CD4-positive, alpha-beta T cell treated with Interferon gamma for 1 hour (primary cell): ENCODE data around the gene MPHOSPH10.
"Not testable (repeated sequence)": the region's sequence is repeated elsewhere in the genome, so short reads cannot be mapped to it uniquely, and the experiment has no call there.

Experiments
- DNase-seq: peaks from one replicate; pipeline ENCODE4 v3.0.0-alpha.2; 2020

Gene MPHOSPH10

DNA sequence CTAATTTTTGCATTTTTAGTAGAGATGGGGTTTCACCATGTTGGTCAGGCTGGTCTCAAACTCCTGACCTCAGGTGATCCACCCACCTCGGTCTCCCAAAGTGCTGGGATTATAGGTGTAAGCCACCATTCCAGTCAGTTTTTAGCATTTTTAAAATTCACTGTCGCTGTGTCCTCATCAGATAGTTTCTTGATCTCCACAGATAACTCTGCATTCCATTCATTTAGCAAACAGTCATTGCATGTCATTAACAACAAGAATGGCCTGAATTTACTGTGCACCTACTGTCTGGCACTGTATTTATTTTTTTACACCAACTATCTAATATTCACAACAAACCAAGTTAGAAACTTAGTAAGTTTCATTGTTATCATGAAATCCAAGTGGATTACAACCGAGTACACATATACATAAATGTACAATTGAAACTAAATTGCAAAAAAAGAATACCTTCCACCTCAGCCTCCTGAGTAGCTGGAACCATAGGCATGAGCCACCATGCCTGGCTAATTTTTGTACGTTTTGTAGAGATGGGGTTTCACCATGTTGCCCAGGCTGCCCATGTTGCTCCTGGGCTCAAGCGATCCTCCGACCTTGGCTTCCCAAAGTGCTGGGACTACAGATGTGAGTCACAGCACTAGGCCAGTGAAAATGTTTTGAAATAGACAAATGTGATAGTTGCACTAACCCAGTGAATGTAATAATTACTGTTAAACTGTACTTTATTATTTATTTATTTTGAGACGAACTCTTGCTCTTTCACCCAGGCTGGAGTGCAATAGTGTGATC is 4.7 kb upstream of the MPHOSPH10 start:
- no peak for DNase-seq

DNA sequence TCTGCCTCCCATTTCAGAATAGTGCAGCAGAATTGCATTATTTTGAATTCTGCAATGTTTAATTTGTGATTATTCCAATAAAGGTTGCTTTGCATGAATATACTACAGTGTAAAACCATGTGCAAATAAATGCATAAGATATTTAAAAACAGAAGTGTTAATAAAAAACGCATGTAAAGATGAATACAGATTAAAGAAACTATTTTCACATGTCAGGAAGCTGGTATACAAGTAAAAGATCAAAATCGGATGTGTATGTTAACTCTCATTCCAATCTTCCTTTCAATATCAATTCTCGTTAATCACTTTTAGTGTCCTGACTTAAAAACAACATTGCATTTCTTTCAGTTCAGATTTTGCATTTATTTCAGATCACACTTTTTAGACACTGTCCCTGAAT is 3.5 kb upstream of the MPHOSPH10 start:
- DNase-seq, result no peak

DNA sequence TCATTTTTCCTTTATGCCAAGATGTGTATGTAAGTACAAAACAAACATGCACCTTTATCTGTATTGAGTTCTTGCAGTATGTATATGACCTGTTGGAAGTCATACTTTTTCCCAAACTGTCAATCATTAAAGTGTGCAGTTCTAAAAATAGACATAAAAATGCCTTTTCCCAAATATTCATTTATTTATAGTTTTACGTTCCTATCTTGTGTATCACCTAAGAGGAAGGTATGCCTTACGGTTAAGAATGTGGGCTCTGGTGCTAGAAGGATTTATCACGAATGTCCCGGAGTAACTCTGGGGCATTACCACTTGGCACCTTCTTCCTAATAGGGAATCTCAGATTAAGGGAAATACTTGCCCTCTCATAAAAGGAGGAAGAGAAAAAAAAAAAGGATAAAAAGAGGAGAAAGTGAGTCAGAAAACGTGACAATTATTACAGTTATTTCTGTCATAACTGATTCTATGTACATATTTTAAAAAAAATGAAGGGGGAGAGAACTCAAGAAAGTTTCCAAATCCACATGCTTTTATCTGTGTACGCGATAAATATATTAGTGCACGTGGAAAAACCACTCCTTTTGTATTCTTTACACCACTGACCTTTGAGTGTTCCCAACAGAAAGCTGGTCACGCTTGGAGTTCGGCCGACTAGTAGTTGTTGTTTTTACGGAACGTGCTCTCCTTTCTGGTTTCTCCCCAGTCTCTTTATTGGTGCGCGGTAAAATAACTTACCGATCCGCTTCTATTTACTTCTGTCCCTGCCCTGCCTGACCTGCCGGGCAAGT is 1.1 kb upstream of the MPHOSPH10 start:
- DNase-seq, result no peak

DNA sequence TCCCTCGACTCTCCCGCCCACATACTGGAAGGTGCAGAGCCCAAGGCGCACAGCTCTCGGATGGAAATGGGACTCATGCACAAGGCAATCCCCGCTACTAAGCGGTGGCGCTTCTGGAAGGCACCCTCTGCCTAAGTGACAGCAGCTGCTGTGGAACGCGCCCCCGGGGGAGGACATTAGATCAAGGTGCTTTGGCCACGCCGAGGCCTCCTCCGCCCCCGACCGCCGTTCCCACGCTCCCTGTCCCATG is 607 bp upstream of the MPHOSPH10 start:
- DNase-seq, result no peak

DNA sequence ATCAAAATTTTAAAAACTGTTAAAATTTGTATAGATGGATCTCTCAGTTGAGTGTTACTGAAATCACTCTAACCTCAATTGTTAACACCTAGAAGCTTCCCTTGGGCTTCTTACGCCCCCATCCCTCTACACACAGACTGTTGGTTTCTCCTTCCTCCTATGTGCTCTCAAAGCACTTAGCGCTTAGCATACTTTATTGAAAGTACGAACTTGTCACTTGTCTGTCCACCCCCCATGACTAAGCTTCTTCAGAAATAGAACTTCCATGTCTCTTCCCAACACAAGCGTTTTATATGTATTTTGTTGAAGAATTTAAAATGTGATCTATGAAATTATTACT is 441 bp downstream of the MPHOSPH10 start:
- no peak for DNase-seq

DNA sequence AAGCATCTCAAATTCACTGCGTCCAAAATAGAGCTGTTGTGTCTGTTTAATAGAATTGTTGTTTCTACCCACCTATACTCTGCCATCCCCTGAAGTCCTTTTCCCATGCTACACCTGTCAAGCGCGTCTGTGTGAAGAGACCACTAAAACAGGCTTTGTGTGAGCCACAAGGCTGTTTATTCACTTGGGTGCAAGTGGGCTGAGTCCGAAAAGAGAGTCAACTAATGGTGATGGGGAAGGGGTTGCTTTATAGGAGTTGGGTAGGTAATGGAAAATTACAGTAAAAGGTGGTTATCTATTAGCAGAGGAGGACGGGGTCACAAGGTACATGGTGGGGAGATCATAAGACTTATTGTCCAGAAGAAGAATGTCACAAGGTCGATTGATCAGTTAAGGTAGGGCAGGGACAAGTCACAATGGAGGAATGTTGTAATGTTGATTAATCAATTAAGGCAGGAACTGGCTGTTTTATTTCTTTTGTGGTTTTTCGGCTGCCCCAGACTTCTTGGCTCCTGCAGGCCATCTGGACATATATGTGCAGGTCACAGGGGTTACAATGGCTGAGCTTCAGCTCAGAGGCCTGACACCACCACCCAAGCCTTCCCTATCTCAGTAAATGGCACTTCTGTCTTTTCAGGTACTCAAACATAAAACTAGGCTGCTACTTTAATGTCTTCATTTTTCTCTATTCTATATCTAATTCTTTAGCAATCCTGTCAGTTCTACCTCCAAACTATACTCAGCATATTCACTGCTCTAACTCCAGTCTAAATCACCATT is 1.1 kb downstream of the MPHOSPH10 start:
- DNase-seq, result not testable (repeated sequence)

DNA sequence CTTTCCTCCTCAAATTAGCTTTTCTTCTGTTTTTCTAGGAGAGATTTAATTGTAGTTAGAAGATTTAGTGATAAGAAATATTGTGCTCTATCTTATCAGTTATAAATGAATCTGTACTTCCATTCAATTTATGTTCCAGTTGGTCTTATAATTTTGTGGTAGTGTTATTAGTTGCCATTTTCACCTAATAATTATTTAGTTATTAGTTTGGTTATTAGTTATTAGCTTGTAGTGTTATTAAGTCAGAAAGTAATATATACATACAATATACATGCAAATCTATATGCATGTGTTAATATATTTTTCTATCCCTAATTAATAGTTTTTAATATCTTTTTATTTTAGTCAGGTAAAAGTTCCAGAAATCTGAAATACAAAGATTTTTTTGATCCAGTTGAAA is 3.2 kb downstream of the MPHOSPH10 start:
- no peak for DNase-seq

DNA sequence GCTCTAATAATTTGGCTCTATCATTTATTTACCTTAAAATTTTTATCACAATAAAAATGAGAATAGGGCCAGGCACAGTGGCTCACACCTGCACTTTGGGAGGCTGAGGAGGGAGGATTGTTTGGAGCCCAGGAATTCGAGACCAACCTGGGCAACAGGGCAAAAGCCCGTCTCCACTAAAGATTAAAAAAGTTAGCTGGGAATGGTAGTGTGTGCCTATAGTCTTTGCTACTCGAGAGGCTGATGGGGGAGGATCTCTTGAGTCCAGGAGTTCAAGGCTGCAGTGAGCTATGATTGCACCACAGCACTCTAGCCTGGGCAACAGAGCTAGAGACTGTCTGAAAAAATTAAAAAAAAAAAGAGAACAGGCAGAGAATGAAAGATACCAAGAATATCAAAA is 5.7 kb downstream of the MPHOSPH10 start:
- no peak for DNase-seq

DNA sequence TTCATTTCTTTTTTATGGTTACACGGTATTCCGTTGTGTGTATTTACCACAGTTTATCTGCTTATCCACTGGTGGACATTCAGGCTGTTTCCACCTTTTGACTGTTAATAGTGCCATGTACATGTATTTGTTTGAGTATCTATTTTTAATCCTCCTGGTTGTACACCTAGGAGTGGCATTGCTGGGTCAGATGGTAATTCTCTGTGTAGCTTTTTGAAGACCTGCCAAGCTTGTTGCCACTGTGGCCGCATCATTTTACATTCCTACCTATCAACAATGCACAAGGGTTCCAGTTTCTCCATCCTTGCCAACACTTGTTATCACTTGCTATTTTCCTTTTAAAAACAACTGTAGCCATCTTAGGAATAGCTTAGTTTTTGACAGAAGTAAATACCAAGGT is 13.3 kb downstream of the MPHOSPH10 start:
- DNase-seq, result no peak

DNA sequence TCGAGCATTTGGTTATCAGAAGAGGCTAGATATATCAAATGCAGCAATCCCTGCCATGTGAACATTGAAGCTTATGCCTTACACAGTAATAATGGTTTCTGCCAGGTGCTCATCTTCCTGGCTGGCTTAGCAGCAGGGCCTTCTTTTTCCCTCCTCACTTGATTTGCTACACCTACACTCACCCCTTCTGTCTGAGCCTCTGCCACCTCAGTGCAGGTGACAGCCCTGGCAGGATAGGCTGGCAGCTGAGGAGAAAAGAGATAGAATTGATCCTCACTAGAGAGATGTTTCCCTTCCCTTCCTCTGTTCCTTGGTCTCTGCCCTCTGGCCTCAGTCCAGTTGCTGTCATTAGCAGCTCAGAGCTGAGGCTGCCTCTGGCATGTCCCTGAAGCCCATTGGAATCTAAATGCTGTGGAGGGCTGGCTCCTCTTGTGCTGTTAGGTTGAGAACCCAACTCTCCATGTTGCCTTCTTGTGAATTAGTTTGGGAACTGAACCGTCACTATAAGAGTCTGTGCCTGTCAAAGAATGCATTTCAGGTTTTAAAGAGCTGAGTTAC is 18.2 kb downstream of the MPHOSPH10 start:
- no peak for DNase-seq

DNA sequence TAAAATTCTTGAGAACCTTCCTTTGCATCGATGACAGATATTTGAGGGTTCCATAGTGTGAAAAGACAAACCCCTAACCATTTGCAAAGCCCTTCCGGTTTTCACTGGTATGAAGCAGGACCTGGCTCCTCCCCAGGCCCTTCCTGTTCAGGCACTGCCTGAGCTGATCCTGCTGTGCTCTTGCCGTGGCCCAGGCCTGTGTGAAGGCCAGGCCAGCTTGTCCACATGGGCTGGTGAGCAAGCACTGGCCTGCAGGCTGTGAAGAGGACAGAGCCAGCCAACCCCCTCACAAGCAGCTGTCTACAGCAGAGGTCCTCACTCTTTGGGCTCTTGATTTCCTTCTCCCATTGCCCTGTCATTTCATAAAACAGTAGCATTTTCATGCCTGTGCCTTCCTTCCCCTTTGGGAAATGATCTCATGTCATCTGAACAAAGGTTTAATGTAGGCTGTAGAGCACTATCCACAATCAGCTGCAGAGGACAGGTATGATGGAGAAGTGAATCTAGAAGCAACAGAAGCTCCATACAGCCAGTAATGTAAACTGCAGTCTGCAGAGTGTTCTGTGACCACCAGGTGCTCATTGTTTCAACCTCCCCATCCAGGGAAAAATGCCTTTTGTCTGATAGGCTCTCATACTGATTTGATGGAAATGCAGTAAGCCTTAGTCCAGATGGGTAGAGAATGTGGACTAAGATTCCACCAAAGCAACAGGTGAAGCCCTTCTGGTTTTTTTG is 19.8 kb downstream of the MPHOSPH10 start:
- no peak for DNase-seq

DNA sequence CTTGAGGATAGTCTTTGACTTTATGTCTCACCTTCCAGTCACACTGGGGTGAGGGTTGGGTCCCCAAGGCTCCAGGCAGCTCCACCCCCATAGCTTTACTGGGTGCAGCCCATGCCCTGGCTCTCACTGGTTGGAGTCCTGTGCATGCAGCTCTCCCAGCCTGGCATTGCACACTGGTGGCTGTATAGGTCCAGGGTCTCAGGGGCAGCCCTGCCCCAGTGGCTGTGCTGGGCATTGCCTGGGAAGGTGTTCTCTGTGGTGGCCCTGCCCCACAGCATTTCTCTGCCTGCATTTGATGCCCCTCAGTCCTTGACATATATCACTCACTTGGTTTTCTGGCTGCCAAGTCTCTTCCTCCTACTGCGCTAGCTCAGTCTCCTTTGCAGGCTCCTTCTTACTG is 21.2 kb downstream of the MPHOSPH10 start:
- DNase-seq, result no peak

DNA sequence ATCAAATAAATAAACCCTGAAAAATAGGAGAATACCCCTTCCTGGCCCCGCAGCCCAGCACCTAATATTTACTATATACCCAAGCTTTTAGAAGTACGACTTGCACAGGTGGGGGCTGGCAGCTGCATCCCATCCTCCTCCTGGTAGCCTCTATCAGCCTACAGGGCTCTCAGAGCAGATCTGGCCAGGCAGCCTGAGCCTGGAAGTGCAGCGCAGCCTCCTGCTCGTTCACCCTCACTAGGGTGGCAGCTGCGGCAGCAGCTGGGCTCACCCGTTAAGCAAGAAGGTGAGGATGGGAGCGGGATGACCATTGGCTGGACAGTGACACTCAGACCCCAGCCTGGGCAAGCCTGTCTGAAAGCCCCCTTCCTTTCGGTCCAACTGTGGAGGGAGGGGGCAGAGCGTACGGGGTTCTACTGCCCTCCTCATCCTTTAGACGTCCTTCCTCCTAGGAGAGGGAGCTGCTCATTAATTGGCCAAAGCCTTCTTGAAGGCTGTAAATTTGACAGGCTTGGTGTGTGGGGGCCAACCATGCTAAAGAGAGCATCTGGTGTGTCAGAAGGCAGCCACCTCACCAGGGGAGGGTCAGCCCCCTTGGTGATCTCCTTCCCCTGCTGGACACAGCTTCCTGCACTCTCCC is 23.3 kb downstream of the MPHOSPH10 start:
- no peak for DNase-seq

DNA sequence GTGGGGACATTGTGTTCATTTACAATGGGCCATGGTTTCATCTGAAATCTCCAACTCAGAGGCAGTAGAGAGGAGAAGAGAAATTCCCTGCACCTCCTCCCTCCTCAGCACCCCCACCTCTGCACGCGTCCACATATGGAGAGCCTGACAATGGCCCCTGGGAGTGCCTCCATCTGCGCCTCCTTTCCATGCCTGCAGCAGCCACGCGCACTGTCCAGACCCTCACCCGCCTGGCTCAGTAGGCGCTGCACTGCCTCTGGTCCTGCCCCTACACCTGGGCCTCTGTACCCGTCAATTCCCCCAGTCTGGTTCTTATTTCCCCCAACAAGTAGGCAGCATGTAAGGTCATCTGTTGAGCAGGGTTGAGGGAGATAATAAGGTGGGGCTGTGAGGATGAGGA is 23.8 kb downstream of the MPHOSPH10 start:
- DNase-seq, result no peak

DNA sequence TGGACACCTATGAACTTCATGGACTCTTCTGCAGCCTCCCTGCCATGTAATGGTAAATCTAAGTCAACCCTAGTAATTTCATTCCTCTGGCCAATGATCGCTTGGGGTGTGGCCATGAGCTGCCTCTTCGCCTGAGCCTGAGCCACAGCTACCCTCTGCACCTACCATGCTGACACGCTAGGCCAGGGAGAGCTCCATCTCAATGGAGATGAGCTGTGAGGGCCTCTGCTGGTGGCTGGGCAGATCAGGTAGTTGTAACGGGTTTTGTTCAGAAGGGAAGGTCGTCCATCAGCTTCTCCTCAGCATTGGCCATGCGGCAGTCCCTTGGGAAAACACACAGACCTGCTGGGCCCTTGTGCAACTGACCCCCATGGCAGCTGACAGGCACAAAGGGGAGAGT is 24.4 kb downstream of the MPHOSPH10 start:
- no peak for DNase-seq

DNA sequence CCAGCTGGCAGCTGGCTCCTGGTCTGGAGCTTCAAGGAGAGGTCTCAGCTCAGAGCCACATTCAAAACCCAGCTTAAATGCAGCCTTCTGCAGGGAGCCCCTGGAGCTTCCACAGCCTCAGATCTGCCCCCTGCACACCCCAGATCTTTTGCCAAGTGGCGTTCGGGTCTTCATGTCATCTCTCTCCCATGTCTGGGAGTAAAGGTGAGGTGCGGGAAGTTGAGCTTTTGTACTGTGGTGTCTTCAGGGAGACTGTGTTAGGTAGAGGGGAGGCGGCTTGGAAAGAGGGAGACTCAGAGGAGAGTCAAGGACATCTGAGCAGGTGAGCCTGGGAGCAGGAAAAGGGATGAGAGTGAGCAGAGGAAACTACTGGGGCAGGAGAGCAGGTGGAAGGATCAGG is 25.4 kb downstream of the MPHOSPH10 start:
- DNase-seq, result no peak

DNA sequence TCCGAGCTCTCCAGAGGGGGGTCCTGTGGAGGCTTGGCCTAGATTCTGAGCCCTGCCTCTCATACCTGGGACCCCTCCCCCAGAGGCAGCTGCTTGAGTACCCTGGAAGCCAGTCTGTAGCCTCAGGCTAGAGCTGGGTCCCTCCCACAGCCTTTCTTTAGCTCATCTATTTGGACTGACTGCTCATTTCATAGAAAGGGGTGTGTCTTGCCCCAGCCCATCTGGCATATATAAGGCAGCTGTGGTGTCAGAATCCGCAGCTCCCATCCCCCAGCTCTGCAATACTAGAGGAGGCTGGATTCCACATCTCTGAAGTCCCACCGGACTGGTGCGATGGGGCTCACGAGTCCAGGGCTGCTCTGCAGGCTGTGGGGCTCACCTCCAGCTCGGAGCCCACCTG is 26.1 kb downstream of the MPHOSPH10 start:
- no peak for DNase-seq

DNA sequence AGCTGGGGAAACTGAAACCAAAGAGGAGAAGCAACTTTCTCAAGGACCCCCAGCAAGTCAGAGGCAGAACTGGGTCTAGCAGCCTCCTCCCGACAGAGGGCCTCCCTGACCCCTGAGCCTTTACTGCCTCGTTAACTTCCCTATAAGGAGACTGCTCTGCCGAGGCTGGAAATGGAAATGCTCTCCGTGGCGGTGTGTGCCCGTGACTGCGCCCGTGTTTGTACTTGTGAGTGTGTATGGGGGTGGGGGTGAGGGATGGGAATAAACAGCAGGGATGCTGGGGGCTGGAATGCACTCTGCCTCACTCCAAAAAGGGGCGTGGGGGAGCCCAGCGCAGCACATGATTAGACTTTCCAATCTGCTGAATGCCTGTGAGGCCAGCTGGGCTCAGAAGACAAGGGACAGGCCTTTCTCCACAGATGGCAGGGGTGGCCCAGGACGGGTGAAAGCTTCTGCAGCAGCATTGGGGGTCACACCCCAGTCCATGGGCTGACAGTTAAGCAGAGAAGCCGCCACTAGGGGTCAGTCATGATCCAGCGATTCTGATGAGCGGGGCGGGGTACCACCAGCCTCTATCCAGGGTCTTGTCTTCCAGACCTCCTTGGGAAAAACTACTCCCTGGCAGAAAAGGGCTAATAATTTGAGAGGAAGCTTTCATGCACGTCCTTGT is 26.8 kb downstream of the MPHOSPH10 start:
- DNase-seq, result peak; percentile 42

DNA sequence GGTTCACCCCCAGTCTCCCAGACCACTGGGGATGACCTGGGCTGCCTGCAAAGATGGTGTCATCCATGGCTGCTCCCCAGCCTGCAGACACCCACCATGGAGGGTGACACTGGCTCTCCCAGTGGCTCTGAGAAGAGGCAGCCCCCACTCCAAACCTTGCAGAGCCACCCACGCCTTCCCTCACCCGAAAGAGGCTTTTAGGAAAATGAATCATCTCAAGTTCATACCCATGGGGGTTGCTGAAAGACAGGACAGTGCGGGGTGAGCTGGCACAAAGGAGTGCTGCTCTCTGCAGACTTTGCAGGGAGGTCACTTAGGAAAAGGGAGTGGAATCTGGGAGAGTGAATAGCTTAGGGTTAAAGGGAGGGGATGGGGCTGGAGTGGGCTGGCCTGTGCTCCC is 36.4 kb downstream of the MPHOSPH10 start:
- DNase-seq, result no peak

DNA sequence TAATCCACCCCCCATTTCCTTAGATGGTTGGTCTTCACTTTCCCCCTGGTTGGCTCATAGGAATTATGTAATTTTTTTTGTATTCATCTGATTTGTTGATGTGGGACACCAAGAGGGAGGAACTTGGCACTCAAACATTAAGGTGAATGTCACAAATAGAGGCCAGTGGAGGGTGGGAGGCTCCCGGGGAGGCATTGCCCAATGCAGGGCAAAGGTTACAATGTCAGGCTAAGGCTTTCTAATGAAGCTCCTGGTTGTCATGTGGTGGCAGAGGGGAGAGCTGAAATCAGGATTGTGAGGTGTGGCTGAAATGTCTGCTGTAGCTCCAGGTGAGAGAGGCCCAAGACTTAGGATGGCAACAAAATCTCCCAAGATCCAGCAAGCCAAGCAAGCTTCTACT is 42.7 kb downstream of the MPHOSPH10 start:
- DNase-seq, result no peak

DNA sequence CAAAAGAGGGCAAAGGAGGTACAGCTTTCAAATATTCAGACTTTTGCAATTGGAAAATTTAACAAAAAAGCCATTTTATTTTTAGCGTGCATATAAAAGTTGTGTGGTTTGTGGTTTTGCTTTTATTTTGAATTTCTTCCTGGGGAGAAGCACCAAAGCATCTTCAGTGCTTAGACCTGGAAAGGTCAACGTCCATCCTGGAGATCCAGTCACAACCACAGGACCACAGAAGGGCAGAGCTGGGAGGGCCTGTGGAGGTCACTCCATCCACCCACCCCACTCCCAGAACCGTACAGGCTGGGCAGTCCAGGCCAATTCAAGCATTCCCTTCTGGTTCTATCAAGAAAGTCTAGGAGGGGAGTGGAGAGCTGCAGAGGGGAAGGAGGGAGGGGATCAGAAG is 43.8 kb downstream of the MPHOSPH10 start:
- DNase-seq, result no peak

DNA sequence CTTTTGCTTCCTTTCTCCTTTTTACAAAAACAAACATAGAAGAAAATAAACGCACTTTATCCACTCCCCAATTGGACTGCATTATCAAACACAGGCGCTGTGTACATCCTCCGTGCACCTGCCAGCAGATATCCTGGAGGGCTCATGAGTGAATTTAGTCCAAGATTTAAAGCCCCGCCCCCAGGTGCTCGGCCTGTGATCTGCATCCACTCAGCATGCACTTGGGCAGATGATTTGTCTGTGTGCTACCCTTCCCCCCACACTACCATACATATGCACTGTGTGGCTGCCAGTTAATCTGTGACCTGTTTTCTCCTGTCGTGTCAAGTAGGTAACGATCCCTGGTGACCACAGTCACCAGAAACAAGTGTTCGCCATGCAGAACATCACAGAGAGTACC is 48.4 kb downstream of the MPHOSPH10 start:
- not testable (repeated sequence) for DNase-seq
